ENCODE measurements around the gene SH3RF3.

GRCh38 chr2:109370399-109371035, 241.5 kb downstream of the SH3RF3 start:
- TF ChIP-seq POLR2A (IDR thresholded peaks at IDR 0.05; ENCODE audit: borderline replicate concordance, extremely low read depth, insufficient read depth, insufficient read length) (no peak), EZH2 (IDR thresholded peaks at IDR 0.05) (no peak), REST (IDR thresholded peaks at IDR 0.05; ENCODE audit: low read depth) (no peak), CTCF (IDR thresholded peaks at IDR 0.05 in 2 of 3, conservative IDR thresholded peaks at IDR 0.05 in 1 of 3; ENCODE audit: borderline replicate concordance in 1 of 3, insufficient read depth in 1 of 3, low read depth in 2 of 3, low read length in 2 of 3) (no peak)

Measured in HCT116 (cell line).